ENCODE results near the gene ABCB6.

The ABCB6 gene

GRCh38 chr2:219244789-219245147 is 26.0 kb upstream of the ABCB6 start:
- CTCF ChIA-PET: interaction anchor here (0.8 to 3.2 kb wide), 10 partner anchors 15 to 262 kb away, joined by 3 to 35 read pairs (median 4); partner anchors contain the start of genes ANKZF1, CNPPD1 and DNAJB2
- H3K27ac ChIP-seq (ENCODE audit: extremely low read depth, low read depth, low read length): no peak overlapping the region; the same call in 1 of the 2 replicates

GRCh38 chr2:219243291-219243761 is 24.6 kb upstream of the ABCB6 start:
- Histone ChIP-seq H3K9me3 (ENCODE audit: control insufficient read depth, insufficient read depth, low read depth, low read length) (no peaks in the 10 kb centered on the region), H3K4me3 (ENCODE audit: low read depth, low read length) (no peak overlapping the region), H3K27ac (ENCODE audit: extremely low read depth, low read depth, low read length) (no peak overlapping the region), H3K4me1 (ENCODE audit: control insufficient read depth, insufficient read depth, low read length) (peaks cover 5% of the 10 kb centered on the region; the same call in 1 of the 2 replicates), H3K36me3 (ENCODE audit: control insufficient read depth in 2 of 2, insufficient read depth in 1 of 2, low read length in 2 of 2) (peaks cover 0 to 38% of the 10 kb centered on the region in 2 experiments; a peak in 1 of 3 replicates)
- CTCF ChIA-PET: interaction anchor here (2.0 kb wide), 1 partner anchor 52 kb away, joined by 8 read pairs; no protein-coding TSS in a partner anchor
- POLR2A ChIA-PET: interaction anchor here (0.6 kb wide), 1 partner anchor 242 kb away, joined by 3 read pairs; no protein-coding TSS in a partner anchor
- TF ChIP-seq ZNF548 (tag by site-specific recombination; IDR thresholded peaks at IDR 0.05) (no peak), HOXD13 (CRISPR knock-in tag; IDR thresholded peaks at IDR 0.05; ENCODE audit: borderline replicate concordance) (no peak), TRIM28 (IDR thresholded peaks at IDR 0.05; ENCODE audit: borderline replicate concordance, low read length) (no peak), ZFHX2 (tag by site-specific recombination; conservative IDR thresholded peaks at IDR 0.05) (no peak), ZNF501 (tag by site-specific recombination; IDR thresholded peaks at IDR 0.05) (no peak), YY1 (tag by site-specific recombination; IDR thresholded peaks at IDR 0.05) (no peak), ZNF404 (tag by site-specific recombination; IDR thresholded peaks at IDR 0.05) (no peak), ZNF670 (tag by site-specific recombination; IDR thresholded peaks at IDR 0.05; ENCODE audit: low read depth) (no peak), ZEB2 (tag by site-specific recombination; IDR thresholded peaks at IDR 0.05) (no peak), SALL2 (tag by site-specific recombination; IDR thresholded peaks at IDR 0.05; ENCODE audit: borderline replicate concordance) (no peak), ZNF555 (tag by site-specific recombination; conservative IDR thresholded peaks at IDR 0.05) (no peak), ZNF785 (tag by site-specific recombination; IDR thresholded peaks at IDR 0.05) (no peak), ZIC2 (tag by site-specific recombination; IDR thresholded peaks at IDR 0.05) (no peak), ZNF350 (tag by site-specific recombination; IDR thresholded peaks at IDR 0.05) (no peak), ZNF140 (tag by site-specific recombination; IDR thresholded peaks at IDR 0.05) (no peak), ZBTB6 (tag by site-specific recombination; IDR thresholded peaks at IDR 0.05) (no peak), GLI4 (tag by site-specific recombination; IDR thresholded peaks at IDR 0.05) (no peak)

More at GRCh38 chr2:219244789-219245147, 26.0 kb upstream of the ABCB6 start:
- POLR2A ChIA-PET: interaction anchor here (0.6 to 2.3 kb wide), 17 partner anchors 10 to 335 kb away, joined by 3 to 17 read pairs (median 4); partner anchors contain the start of genes ABCB6, ANKZF1, ATG9A and CNPPD1
- H3K4me3 ChIP-seq (ENCODE audit: low read depth, low read length): peak overlapping the region; percentile 94
- H3K36me3 ChIP-seq (ENCODE audit: control insufficient read depth in 2 of 2, insufficient read depth in 1 of 2, low read length in 2 of 2): peaks cover 0 to 34% of the 10 kb centered on the region in 2 experiments; a peak in 1 of 3 replicates
- no peaks in the 10 kb centered on the region for H3K9me3 ChIP-seq (ENCODE audit: control insufficient read depth, insufficient read depth, low read depth, low read length)
- peaks cover 10% of the 10 kb centered on the region for H3K4me1 ChIP-seq (ENCODE audit: control insufficient read depth, insufficient read depth, low read length)
- TF ChIP-seq ZNF629 (tag by site-specific recombination; IDR thresholded peaks at IDR 0.05) (no peak), ZNF664 (tag by site-specific recombination; IDR thresholded peaks at IDR 0.05) (peak; percentile 76; the same call in 1 of the 2 replicates), ZFP3 (tag by site-specific recombination; IDR thresholded peaks at IDR 0.05; ENCODE audit: low read depth) (no peak), ZSCAN16 (tag by site-specific recombination; IDR thresholded peaks at IDR 0.05) (no peak), ZNF768 (tag by site-specific recombination; IDR thresholded peaks at IDR 0.05) (peak; percentile 45; the same call in 1 of the 2 replicates), ZFHX2 (tag by site-specific recombination; conservative IDR thresholded peaks at IDR 0.05) (no peak), ZSCAN4 (tag by site-specific recombination; IDR thresholded peaks at IDR 0.05) (no peak), ZNF175 (tag by site-specific recombination; IDR thresholded peaks at IDR 0.05) (no peak)
